HG03439 (cell line): ENCODE results near the gene PPP4R4.

Experiments used
- ATAC-seq: cut with Tn5 transposase; IDR thresholded peaks from one replicate; pipeline ENCODE4 v1.9.1; 2021; ENCODE audit warnings: mild to moderate bottlenecking, moderate library complexity; ENCODE audit not compliant: unreplicated experiment

The PPP4R4 gene

DNA sequence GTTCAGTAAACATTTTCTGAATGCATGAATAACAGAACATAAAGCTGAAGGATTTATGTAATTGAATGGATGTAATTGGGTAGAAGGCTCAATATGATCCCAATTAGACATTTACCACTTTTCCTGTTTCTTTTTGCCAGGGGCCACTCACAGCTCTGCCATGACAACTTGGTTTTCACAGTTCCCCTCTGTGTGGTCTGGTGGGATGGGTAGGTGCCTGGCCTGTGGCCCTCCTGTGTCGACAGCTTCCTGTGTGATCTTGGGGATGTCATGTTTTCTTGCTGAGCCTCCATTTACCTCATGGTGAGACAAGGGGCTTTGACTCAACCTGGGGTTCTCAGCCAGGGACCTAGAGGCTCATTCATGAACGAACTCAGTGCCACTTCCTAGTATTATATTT is 131.5 kb downstream of the PPP4R4 start:
- no peak for ATAC-seq

DNA sequence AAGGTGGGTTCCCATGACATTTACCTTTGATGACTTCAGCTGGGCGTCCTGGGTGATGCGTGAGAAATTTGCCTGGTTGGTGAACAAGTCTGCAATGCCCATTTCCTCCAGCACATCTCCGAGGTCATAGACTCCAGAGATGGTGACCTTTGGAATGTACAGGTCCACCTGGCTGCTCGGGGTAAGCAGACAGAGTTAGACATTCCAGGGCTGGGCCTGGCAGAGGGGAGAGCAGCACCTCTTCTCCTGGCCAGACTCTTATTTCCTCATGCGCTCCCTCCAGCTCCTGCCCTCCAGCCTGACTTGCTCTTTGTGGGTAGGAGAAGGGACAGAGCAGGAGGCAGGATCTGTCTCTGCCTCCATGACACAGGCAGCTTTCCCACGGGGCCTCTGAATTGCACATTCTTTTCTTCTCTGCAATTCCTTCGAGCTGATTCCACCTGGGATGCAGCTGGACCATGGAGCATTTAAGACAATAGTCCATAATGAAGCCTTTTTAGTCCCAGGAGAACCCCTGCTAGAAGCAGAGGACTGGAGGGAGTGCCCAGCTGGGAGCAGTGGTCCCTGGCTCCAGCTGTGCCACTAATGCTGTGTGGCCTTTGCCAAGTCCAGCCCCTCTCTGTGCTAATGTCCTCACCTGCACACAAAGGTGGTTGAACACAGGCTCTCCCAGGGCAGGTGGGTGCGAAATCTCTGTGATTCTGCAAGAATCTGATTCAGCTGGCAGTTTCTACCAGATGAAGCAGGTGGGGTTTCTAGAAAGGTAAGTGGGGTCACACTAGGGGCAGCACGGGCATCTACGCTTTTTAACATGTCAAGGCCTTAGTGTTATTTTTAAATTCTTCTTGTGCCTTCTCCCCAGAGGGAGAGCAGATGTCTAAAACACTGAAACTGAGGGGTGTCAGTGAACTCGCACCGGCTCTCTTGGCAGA is 132.2 kb downstream of the PPP4R4 start:
- ATAC-seq = no peak

DNA sequence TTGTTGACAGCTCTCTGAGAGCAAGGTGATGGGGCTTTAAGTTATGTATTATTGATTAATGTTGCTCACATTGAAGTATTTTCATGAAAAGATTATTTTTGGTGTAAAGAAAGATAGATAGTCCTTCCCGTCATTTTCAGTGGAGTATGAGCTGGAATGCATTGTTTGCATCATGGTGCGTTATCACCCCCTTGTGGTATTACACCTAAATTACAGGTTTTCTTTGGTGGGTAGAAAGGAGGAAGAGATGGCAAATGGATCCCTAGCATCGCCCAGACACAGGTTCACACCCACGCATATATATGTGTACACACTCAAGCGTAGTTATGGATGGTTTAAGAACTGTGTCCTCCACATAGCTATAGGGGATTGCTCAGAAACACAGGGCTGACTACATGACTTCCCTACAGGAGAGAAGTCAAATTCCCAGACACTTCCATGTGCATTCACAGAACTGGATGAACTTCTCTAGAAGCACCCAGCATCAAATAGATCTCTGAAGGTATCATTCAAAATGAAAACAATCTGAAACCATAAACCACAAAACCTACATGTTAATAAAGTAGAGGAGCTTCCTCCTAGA is 133.4 kb downstream of the PPP4R4 start:
- ATAC-seq = no peak

DNA sequence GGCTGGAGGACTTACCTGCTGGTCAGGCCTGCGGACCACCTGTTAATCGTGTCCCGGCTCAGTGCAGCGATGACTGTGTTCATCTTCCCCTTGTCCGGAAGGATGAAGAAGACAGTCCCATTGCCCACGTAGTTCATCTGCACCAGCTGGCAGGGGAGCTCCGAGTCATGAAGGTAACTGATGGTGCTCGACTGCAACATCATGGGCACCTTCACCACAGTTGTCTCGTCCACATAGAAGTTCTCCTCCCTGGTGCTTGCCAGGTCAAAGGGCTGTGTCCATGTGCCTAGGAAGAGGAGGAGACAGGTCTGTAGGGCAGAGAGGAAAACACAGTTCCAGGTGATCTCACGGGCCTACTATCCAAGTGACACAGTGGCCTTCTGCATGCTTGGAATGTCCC is 135.6 kb downstream of the PPP4R4 start:
- ATAC-seq = no peak

DNA sequence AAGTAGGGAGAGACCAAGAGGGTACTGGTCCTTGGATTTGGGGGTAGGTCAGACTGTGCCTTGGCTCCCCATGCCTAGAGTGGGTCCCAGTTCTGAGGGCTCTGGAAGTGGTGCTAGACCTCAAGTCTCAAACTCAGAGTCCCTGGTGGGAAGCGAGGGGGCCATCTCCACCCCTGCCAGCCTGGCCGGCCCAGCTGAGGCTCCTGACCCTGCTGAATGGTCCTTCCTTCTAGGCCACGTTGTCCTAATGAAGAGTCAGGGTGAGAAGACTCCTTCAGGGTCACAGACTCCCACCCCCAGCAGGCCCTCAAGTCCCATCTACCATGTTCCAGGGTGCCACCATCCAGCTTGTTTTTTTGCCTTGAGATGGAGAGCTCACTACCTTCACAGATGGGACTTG is 136.1 kb downstream of the PPP4R4 start:
- no peak for ATAC-seq

DNA sequence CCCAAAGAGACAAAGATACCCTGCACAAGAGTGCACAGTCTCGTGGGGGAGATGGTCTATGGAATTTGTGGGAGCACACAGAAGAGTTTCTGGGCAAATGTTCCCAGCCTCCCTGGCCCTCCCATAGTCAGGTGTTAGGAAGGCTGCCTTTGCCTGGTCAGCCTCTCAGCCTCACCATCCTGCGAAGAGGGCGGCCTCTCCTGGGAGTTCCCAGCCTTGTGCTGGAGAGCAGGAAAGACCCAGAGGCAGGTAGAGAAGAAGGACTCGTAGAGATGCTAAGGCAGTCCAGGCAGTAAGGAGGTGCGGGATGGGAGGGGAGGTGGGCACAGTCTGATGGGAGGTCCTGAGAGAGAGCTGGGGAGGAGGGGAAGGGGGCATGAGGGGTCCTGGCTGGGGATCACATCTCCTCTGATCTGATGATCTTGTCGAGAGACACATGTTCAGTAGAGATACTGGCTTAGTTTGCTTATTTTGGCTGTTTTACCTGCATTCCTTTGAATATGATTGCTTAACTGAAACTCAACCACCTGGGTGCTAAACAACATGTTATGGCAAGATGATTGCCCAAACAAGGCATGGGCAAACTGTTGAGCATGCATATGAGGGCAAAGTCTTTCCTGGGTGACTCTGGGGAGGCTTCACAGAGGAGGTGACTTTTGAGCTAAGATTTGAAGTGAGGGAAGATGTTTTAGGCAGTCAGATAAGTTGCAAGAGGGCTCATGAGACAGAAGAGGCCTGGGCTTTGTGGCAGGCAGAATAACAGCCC is 138.5 kb downstream of the PPP4R4 start:
- ATAC-seq = no peak

DNA sequence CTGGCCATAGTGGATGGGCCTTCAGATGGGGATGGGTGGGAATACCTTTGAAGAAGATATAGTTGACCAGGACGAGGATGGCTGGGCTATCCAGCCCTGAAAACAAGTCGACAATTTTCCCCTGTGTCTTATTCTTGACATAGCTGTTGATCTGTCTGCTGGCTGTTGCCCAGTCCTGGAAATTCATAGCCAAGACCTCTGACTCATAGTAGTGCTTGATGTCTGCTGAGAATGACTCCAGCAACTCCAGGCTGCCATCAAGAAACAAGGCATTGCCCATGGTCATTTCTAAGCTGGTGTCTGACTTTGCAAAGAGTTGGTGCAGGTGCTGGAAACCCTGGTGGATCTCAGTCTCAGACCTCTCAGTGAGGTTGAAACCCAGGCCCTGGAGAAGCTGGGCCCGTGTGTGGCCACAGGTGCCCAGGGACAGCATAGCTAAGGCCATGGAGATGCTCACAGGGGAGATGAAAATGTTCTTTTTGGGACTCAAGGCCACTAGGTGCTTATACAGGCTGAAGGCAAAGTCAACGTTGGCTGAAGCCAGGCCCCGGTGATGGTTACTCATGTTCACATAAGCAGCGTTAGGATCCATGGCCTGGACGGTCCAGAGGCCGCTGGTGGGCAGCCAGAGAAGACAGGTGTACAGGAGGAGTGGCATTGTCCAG is 140.0 kb downstream of the PPP4R4 start:
- ATAC-seq = no peak

DNA sequence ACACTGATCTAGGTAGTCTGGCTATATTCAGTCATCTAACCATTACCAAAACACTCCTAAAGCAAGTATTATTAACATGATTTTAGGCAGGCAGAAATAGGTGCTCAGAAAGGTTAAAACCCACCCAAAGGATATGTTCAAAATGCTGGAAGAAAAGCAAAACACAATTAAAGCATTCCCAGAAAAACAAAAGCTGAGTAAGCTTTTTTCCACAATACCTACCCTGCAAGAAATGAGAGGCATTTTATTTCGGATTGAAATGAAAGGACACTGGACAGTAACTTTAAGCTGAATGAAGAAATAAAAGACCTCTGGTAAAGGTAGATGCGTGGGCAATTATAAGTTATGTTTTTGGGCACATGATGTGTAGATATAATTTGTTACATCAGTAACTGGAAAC is 140.8 kb downstream of the PPP4R4 start:
- ATAC-seq = no peak

DNA sequence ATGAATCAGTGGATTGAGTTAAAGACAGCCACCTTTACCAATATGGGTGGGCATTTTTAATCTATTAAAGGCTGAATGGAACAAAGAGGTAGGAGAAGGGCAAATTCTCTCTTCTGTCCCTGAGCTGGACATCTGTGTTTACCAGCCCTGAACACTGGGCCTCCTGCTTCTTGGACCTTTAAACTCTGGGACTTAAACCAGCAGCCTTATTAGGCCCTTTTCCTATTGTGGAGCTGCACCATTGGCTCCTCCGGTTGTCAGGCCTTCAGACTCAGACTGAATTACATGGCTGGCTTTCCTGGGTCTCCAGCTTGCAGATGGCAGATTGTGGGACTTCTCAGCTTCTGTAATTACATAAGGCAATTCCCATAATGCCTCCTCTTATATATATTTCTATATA is 142.6 kb downstream of the PPP4R4 start:
- no peak for ATAC-seq

DNA sequence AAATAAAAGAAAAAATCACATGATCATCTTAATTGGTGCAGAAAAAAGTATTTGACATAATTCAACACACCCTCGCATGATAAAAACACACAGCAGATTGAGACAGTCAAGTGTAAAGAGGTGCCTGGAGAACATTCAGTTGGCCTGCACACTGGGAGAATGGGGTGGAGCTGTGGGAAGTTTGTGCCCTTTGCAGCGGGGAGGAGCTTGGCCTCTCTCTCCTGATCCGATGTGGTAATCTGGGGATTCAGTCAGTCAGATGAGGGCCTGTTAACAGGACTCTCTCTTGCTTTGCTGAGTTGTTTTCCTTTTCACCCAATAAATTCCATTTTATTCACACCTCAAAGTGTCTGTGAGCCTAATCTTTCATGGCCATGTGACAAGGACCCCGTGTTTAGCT is 143.1 kb downstream of the PPP4R4 start:
- ATAC-seq = no peak

DNA sequence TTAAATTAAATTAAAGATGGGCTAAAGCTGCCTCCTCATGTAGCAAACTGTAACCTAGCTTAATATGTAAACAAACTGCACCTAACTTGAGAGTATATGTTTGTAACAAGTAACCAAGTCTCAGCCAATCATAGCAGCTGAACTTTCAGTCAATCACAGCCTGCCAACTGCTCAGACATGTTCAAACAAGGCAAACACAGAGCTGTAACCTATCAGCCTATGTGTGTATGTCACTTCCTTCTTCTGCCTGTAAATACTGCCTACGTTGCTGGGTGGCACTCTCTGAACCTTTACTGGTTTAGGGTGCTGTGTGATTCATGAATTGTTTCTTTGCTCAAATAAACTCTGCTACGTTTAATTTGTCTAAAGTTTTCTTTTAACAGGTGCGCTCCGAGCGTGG is 146.1 kb downstream of the PPP4R4 start:
- no peak for ATAC-seq

DNA sequence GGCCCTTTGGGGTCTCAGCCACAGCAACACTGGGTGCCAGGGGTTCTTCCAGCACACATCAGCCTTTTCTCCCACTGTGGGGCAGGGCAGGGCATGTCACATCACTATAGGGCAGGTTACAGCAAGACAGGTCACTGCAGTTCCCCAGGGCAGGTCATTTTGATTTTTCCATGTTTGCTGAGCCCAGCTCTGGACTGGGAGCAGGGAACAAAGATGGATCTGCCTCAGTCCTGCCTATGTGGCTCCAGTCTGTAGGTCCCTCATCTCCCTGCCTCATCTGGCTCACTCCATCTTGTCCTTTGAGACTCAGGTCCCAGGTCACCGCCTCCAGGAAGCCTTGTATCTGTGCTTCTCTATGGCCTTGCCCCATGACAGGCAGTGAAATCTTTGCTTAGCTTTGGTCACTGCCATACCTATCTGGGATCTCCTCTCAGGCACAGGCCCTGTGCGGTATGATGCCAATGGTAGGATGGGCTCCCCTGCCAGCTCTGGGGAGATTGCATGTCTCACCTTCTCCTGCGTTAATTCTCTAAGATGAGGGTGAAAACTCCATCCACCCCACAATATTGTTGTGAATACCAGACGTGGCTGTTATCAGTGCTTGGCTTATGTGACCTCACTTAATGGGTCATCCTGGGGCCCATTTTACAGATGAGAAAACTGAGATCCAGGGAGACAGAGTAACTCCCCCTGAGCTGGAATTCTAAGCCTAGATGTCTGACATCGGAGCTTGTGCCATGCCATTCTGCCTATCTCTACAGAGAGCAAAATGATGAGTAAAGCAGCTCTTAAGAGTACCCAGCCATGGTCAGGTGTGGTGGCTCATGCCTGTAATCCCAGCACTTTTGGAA is 147.5 kb downstream of the PPP4R4 start:
- ATAC-seq = no peak

DNA sequence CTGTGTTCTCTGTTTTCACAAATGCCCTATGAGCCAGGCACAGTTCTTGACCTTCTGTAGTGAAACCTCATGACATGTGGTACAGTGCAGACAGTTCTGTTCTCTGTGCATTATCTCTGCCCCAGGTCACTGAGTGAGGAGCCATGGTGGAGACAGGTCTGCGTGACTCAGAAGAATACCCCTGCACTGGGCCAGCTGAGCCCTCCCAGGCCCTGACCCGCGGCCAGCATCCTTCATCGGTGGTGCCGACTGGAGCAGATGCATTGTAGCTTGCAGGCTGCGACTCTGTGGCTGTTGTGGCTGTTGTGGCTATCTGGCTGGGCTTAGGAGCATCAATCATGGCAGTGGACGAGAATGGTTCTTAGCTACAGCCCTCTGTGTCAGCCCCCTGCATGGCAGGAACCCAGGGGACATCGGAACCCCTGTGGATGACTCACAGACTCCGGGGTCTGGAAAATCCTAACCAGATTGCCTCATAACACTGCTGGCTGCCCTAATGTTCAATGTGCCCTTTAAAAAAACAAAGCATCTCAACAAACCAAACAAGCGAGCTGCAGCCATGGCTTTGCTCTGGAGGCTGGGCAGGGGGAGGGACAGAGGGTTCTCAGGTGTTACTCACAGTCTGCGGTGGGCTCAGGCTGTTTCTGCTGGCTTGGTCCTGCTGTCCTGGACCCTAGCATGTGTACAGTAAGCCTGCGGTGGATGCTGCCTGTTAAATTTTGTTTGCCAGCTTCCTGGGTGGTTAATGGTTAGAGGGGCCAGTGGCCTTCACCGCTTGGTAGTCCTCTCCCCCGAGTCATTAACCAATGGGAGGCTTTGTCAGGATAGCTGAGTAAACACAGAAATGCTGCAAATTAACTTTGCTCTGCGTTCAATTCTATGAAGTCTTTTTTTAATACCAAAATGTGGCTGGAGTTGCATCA is 148.8 kb downstream of the PPP4R4 start, which contains the start of gene SERPINA6:
Gene SERPINA6, minus strand, starts transcription at position 689 of the 923 bp plus-strand sequence. CDS start 8,688 bp downstream, outside the sequence.
- no peak for ATAC-seq

DNA sequence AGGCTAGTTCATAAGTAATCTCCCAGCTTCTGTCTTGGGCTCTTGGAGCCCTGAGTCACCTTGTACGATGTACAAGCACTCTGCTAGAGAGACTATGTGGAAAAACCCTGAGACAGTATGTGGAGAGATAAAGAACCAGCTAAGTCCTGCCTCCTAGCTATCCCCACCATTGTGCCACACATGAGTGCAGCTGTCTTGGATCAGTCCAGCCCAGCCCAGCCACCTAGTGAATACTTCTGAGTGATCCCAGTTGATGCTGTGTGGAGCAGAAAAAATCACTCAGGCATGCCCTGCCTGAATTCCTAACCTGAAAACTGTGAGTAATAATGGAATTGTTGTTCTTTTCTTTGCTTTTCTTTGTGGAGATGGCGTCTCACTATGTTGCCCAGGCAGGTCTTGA is 154.1 kb downstream of the PPP4R4 start:
- ATAC-seq = no peak
